ENCODE data around the gene HYDIN.

HYDIN gene

GRCh38 chr16:70790815-70791214 lies 439.7 kb downstream of the HYDIN start:
- Histone ChIP-seq H4K20me1 (ENCODE audit: insufficient read depth, low read length) (peaks cover 33% of the 10 kb centered on the region; the same call in 1 of the 2 replicates), H3K79me2 (ENCODE audit: low read length) (peaks cover 88% of the 10 kb centered on the region)

GRCh38 chr16:70789595-70790447 lies 440.7 kb downstream of the HYDIN start:
- Histone ChIP-seq H3K4me1 (ENCODE audit: low read length) (peaks cover 66% of the 10 kb centered on the region), H3K79me2 (ENCODE audit: low read length) (peaks cover 78% of the 10 kb centered on the region)

More at GRCh38 chr16:70790815-70791214, 439.7 kb downstream of the HYDIN start:
- Histone ChIP-seq H3K4me3 (ENCODE audit: low read length) (no peak overlapping the region), H3K27me3 (ENCODE audit: low read depth, low read length) (no peaks in the 10 kb centered on the region), H2AFZ (ENCODE audit: low read depth, low read length) (no peak overlapping the region), H3K4me2 (ENCODE audit: low read length) (no peak overlapping the region), H3K27ac (ENCODE audit: low read length) (no peak overlapping the region), H3K4me1 (ENCODE audit: low read length) (peaks cover 76% of the 10 kb centered on the region), H3K9me3 (ENCODE audit: insufficient read depth, low read length) (no peaks in the 10 kb centered on the region), H3K9ac (ENCODE audit: low read length) (no peak overlapping the region), H3K36me3 (replicated peaks; ENCODE audit: low read depth, low read length) (peaks cover 9% of the 10 kb centered on the region)
- no peak for TF ChIP-seq EZH2phosphoT487 (IDR thresholded peaks at IDR 0.05; ENCODE audit: low read depth)
- TF ChIP-seq CTCF (IDR thresholded peaks at IDR 0.05; ENCODE audit: low read depth, low read length): no peak

GRCh38 chr16:70788668-70789594 lies 441.6 kb downstream of the HYDIN start:
- peaks cover 29% of the 10 kb centered on the region; the same call in 1 of the 2 replicates for H4K20me1 ChIP-seq (ENCODE audit: insufficient read depth, low read length)
- TF ChIP-seq EZH2phosphoT487 (IDR thresholded peaks at IDR 0.05; ENCODE audit: low read depth) (no peak), CTCF (IDR thresholded peaks at IDR 0.05; ENCODE audit: low read depth, low read length) (no peak)
- peaks cover 57% of the 10 kb centered on the region for H3K4me1 ChIP-seq (ENCODE audit: low read length)
- no peak overlapping the region for H3K4me3 ChIP-seq (ENCODE audit: low read length)
- H3K27ac ChIP-seq (ENCODE audit: low read length): no peak overlapping the region
- no peak overlapping the region for H3K4me2 ChIP-seq (ENCODE audit: low read length)
- H3K9me3 ChIP-seq (ENCODE audit: insufficient read depth, low read length): no peaks in the 10 kb centered on the region
- H3K79me2 ChIP-seq (ENCODE audit: low read length): peaks cover 69% of the 10 kb centered on the region
- peaks cover 18% of the 10 kb centered on the region for H3K36me3 ChIP-seq (replicated peaks; ENCODE audit: low read depth, low read length)
- no peak overlapping the region for H3K9ac ChIP-seq (ENCODE audit: low read length)
- H3K27me3 ChIP-seq (ENCODE audit: low read depth, low read length): no peaks in the 10 kb centered on the region
- H2AFZ ChIP-seq (ENCODE audit: low read depth, low read length): no peak overlapping the region

More at GRCh38 chr16:70789595-70790447, 440.7 kb downstream of the HYDIN start:
- Histone ChIP-seq H3K4me3 (ENCODE audit: low read length) (no peak overlapping the region), H3K36me3 (replicated peaks; ENCODE audit: low read depth, low read length) (peaks cover 17% of the 10 kb centered on the region), H3K4me2 (ENCODE audit: low read length) (no peak overlapping the region), H3K9me3 (ENCODE audit: insufficient read depth, low read length) (no peaks in the 10 kb centered on the region), H2AFZ (ENCODE audit: low read depth, low read length) (no peak overlapping the region), H3K9ac (ENCODE audit: low read length) (no peak overlapping the region), H3K27ac (ENCODE audit: low read length) (no peak overlapping the region), H3K27me3 (ENCODE audit: low read depth, low read length) (no peaks in the 10 kb centered on the region), H4K20me1 (ENCODE audit: insufficient read depth, low read length) (peaks cover 29% of the 10 kb centered on the region; the same call in 1 of the 2 replicates)
- TF ChIP-seq CTCF (IDR thresholded peaks at IDR 0.05; ENCODE audit: low read depth, low read length) (no peak), EZH2phosphoT487 (IDR thresholded peaks at IDR 0.05; ENCODE audit: low read depth) (no peak)

Data from OCI-LY3 (cell line).